ENCODE data around the gene IL12RB2.

IL12RB2 gene

GRCh38 chr1:67347688-67348472 lies 40.2 kb downstream of the IL12RB2 start:
- peaks cover 3% of the 10 kb centered on the region; the same call in 1 of the 2 replicates for H3K4me1 ChIP-seq (ENCODE audit: insufficient read depth, low read length)
- H3K9me3 ChIP-seq (ENCODE audit: control insufficient read depth, insufficient read depth, low read length), result no peaks in the 10 kb centered on the region
- H3K9ac ChIP-seq (ENCODE audit: low read depth, low read length), result peak overlapping the region; percentile 26; the same call in 1 of the 2 replicates
- no peaks in the 10 kb centered on the region for H3K36me3 ChIP-seq (ENCODE audit: insufficient read depth, low read length)

DNA sequence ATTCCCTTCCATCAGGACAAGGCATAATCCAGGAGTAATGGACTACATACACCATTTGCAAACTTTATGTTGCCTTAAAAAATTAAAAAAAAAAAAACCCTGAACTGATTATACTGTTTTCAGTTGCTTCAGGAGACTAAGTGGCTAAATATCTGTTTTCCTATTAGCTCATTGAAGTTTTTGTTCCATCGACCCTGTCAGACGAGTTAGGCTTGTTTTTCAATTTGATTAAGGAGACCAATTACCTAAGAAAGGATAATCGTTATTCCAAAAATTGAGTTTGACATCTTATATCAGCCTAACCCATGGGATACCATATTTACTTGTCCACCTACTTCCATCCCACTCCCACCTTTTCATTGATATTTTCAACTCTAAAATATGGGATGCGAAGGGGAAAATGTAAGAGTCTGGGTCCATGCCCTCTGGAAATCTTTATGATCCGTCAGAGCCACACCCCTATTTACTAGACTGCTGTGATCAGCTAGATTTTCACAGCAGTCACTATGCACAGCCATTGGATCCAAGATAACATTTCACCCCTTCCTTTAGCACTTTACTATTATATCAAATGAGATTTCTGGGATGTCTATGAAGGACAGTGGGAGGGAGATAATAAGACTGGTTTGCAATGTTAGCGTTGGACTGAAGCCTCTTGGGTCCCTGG lies 41.0 kb downstream of the IL12RB2 start:
- no peaks in the 10 kb centered on the region for H3K9me3 ChIP-seq (ENCODE audit: control insufficient read depth, insufficient read depth, low read length)
- H3K4me1 ChIP-seq (ENCODE audit: insufficient read depth, low read length), result peaks cover 3% of the 10 kb centered on the region; the same call in 1 of the 2 replicates
- no peaks in the 10 kb centered on the region for H3K36me3 ChIP-seq (ENCODE audit: insufficient read depth, low read length)
- no peak overlapping the region for H3K9ac ChIP-seq (ENCODE audit: low read depth, low read length)

DNA sequence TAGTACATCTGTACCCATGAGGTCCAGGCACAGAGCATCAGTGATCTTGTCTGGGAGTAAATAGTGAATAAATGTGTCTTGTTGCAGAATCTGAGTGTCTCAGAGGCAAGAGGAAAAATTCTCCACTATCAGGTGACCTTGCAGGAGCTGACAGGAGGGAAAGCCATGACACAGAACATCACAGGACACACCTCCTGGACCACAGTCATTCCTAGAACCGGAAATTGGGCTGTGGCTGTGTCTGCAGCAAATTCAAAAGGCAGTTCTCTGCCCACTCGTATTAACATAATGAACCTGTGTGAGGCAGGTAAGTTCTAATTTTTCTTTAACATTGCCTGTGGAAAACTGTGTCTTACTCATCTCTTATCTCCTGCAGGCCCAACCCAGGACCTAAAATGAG lies 43.1 kb downstream of the IL12RB2 start:
- no peaks in the 10 kb centered on the region for H3K36me3 ChIP-seq (ENCODE audit: insufficient read depth, low read length)
- no peak overlapping the region for H3K9ac ChIP-seq (ENCODE audit: low read depth, low read length)
- peaks cover 3% of the 10 kb centered on the region; the same call in 1 of the 2 replicates for H3K4me1 ChIP-seq (ENCODE audit: insufficient read depth, low read length)
- no peaks in the 10 kb centered on the region for H3K9me3 ChIP-seq (ENCODE audit: control insufficient read depth, insufficient read depth, low read length)

DNA sequence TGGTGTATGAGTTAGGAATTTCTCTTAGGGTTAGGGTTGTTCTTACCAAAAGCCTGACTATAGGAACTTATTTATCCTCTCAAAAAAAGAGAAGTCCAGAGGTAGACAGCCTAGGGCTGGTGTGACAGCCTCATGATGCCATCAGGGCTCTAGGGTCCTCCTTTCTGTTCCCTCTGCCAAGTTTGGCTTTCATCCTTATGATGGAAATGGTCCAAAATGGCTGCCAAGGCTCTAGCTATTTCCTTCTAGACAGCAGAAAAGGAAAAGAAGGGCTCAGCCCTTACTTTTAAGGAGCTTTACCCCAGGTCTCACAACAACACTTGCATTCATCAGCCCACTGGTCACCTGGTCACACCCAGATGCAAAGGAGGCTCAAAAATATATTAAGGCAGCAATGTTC lies 44.5 kb downstream of the IL12RB2 start:
- Histone ChIP-seq H3K36me3 (ENCODE audit: insufficient read depth, low read length) (no peaks in the 10 kb centered on the region), H3K9ac (ENCODE audit: low read depth, low read length) (no peak overlapping the region), H3K4me1 (ENCODE audit: insufficient read depth, low read length) (peaks cover 3% of the 10 kb centered on the region; the same call in 1 of the 2 replicates), H3K9me3 (ENCODE audit: control insufficient read depth, insufficient read depth, low read length) (no peaks in the 10 kb centered on the region)

DNA sequence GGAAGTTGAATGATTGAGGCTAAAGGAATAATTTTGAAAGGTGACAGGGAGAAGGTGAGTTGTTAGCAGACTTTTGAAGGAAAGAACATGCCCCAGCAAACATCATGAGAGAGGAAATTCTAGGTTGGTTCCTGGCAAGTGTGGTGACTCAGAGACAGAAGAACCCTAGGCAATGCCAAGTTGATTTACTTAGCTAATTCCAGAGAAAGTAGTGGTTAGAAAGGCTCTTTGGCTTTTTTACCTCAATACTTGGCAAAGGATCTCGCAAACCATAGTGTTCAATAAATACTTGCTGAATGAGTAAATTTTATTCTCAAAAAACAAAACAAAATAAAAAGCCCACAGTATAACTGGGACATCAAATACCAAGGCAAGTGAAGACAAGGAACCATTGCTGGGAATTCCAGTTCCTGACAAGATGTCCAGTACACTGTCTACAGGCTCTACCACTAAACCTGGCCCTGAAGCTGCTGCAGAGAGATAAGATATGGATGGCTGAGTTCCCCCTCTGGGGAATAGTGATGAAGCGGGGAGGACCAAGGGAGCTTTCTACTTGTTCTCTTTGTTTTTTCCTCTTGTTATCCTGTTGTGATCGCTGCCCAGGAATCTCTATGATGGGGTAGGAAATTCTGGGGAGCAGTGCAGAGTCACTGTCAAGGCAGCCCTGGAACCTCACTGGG lies 48.2 kb downstream of the IL12RB2 start:
- Histone ChIP-seq H3K36me3 (ENCODE audit: insufficient read depth, low read length) (no peaks in the 10 kb centered on the region), H3K9ac (ENCODE audit: low read depth, low read length) (no peak overlapping the region), H3K4me1 (ENCODE audit: insufficient read depth, low read length) (no peaks in the 10 kb centered on the region), H3K9me3 (ENCODE audit: control insufficient read depth, insufficient read depth, low read length) (no peaks in the 10 kb centered on the region)

DNA sequence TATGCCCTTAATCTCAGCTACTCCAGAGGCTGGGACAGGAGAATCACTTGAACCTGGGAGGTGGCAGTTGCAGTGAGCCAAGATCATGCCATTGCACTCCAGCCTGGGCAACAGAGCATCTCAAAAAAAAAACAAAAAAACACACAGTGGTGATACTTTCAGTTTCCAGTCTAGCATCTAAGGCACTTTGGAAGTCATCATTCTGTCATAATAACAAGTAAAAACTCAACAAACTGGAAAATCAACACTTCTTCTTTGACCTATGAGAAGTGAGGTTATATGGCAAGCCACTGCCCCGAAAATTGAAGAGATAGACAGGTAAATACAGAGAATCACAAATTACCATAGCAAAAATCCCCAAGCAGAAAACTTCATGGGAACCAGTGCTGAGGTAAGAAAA lies 51.9 kb downstream of the IL12RB2 start:
- Histone ChIP-seq H3K9me3 (ENCODE audit: control insufficient read depth, insufficient read depth, low read length) (no peaks in the 10 kb centered on the region), H3K9ac (ENCODE audit: low read depth, low read length) (no peak overlapping the region), H3K36me3 (ENCODE audit: insufficient read depth, low read length) (no peaks in the 10 kb centered on the region), H3K4me1 (ENCODE audit: insufficient read depth, low read length) (no peaks in the 10 kb centered on the region)

GRCh38 chr1:67361641-67362040 lies 54.0 kb downstream of the IL12RB2 start:
- Histone ChIP-seq H3K36me3 (ENCODE audit: insufficient read depth, low read length) (no peaks in the 10 kb centered on the region), H3K4me1 (ENCODE audit: insufficient read depth, low read length) (no peaks in the 10 kb centered on the region), H3K9ac (ENCODE audit: low read depth, low read length) (no peak overlapping the region), H3K9me3 (ENCODE audit: control insufficient read depth, insufficient read depth, low read length) (no peaks in the 10 kb centered on the region)

DNA sequence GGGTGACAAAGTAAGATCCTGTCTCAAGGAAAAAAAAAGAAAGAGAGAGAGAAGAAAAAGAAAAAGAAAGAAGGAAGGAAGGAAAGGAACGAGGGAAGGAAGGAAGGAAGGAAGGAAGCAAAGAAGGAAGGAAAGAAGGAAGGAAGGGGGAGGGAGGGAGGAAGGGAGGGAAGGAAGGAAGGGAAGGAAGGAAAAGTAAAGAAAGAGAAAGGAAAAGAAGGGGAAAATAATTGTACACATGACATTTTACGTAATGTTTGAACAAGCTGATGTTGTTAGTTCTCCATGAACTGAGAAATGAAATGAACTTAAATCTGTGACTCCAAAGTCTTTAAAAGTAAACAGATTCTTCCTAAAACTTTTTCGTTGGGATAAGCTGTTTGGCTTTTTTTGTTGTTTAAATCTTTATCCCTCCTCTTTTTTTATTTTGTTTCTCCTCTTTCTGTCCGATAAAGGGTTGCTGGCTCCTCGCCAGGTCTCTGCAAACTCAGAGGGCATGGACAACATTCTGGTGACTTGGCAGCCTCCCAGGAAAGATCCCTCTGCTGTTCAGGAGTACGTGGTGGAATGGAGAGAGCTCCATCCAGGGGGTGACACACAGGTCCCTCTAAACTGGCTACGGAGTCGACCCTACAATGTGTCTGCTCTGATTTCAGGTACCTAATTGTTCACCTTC lies 59.8 kb downstream of the IL12RB2 start:
- Histone ChIP-seq H3K36me3 (ENCODE audit: insufficient read depth, low read length) (no peaks in the 10 kb centered on the region), H3K4me1 (ENCODE audit: insufficient read depth, low read length) (peaks cover 10% of the 10 kb centered on the region; the same call in 1 of the 2 replicates), H3K9ac (ENCODE audit: low read depth, low read length) (no peak overlapping the region), H3K9me3 (ENCODE audit: control insufficient read depth, insufficient read depth, low read length) (no peaks in the 10 kb centered on the region)

DNA sequence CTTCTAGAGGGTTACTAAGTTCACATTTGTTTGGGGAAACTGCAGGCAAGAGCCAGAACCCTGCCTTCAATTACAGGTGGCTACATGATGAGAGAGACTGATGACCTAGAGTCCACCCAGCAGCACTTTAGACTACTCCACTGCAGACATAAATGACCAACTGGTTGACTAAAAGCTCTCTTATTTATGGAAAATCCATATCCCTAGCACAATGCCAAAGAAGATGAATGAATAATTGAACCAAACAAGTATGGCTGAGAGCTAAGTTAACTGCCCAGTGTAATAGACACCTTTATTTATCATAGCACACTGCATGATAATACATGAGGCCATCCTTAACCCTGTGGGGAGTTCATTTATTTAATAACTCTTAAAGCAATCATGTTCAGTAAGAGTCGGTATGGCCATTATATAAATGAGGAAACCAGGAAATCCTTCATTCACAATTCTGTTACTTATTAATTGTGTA lies 60.4 kb downstream of the IL12RB2 start:
- H3K9ac ChIP-seq (ENCODE audit: low read depth, low read length), result no peak overlapping the region
- no peaks in the 10 kb centered on the region for H3K9me3 ChIP-seq (ENCODE audit: control insufficient read depth, insufficient read depth, low read length)
- H3K36me3 ChIP-seq (ENCODE audit: insufficient read depth, low read length), result no peaks in the 10 kb centered on the region
- H3K4me1 ChIP-seq (ENCODE audit: insufficient read depth, low read length), result peaks cover 10% of the 10 kb centered on the region; the same call in 1 of the 2 replicates

DNA sequence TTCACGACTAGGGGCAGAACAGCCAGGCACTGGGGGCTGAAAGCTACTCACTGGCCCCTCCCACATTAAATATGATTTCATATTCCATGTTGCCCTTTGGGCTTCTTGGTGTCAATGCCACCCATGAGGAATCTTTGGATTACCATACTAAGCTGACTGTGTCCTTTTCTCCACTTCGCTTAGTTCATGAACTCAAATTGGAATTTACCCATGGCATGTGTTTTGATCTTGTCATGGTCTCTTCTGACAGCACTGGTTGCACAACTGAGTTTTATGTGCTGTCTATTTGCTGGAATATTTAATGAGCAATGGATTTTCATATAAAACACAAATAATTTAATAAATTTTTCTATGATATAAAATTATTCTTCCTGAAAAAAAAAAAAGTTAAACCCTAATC lies 63.4 kb downstream of the IL12RB2 start:
- Histone ChIP-seq H3K9me3 (ENCODE audit: control insufficient read depth, insufficient read depth, low read length) (no peaks in the 10 kb centered on the region), H3K4me1 (ENCODE audit: insufficient read depth, low read length) (peaks cover 10% of the 10 kb centered on the region; the same call in 1 of the 2 replicates), H3K9ac (ENCODE audit: low read depth, low read length) (no peak overlapping the region), H3K36me3 (ENCODE audit: insufficient read depth, low read length) (no peaks in the 10 kb centered on the region)

- H3K9ac ChIP-seq (ENCODE audit: low read depth, low read length), result no peak overlapping the region
- H3K4me1 ChIP-seq (ENCODE audit: insufficient read depth, low read length), result peaks cover 10% of the 10 kb centered on the region; the same call in 1 of the 2 replicates
- H3K9me3 ChIP-seq (ENCODE audit: control insufficient read depth, insufficient read depth, low read length), result no peaks in the 10 kb centered on the region
- H3K36me3 ChIP-seq (ENCODE audit: insufficient read depth, low read length), result no peaks in the 10 kb centered on the region
These were observed 64.0 kb downstream of the IL12RB2 start for GRCh38 chr1:67371681-67372080.

- Histone ChIP-seq H3K36me3 (ENCODE audit: insufficient read depth, low read length) (no peaks in the 10 kb centered on the region), H3K9ac (ENCODE audit: low read depth, low read length) (no peak overlapping the region), H3K4me1 (ENCODE audit: insufficient read depth, low read length) (peaks cover 14% of the 10 kb centered on the region), H3K9me3 (ENCODE audit: control insufficient read depth, insufficient read depth, low read length) (no peaks in the 10 kb centered on the region)
These were observed 64.5 kb downstream of the IL12RB2 start for GRCh38 chr1:67372136-67372535.

- no peaks in the 10 kb centered on the region for H3K9me3 ChIP-seq (ENCODE audit: control insufficient read depth, insufficient read depth, low read length)
- H3K9ac ChIP-seq (ENCODE audit: low read depth, low read length), result no peak overlapping the region
- peaks cover 17% of the 10 kb centered on the region for H3K4me1 ChIP-seq (ENCODE audit: insufficient read depth, low read length)
- no peaks in the 10 kb centered on the region for H3K36me3 ChIP-seq (ENCODE audit: insufficient read depth, low read length)
These were observed 65.2 kb downstream of the IL12RB2 start for GRCh38 chr1:67372898-67373297.

DNA sequence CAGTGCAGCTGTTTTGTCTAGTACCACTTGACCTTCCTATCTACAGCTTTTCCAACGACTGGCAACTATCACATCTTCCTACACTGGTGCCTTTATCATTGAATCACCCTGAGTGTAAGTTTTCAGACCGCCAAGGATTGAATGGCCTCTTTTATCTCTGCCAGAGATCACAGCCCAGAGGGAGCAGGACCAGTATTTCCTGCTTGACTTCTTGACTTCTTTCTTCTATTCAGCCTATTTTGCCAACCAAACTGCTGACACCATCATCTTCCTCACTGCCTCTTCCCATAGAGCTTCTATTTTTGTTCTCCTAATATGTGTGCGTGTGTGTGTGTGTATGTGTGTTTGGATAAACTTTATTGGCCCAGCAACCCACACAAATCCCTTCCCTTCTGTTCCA lies 68.7 kb downstream of the IL12RB2 start:
- Histone ChIP-seq H3K4me1 (ENCODE audit: insufficient read depth, low read length) (peaks cover 17% of the 10 kb centered on the region), H3K36me3 (ENCODE audit: insufficient read depth, low read length) (no peaks in the 10 kb centered on the region; the same call in 1 of the 2 replicates), H3K9ac (ENCODE audit: low read depth, low read length) (no peak overlapping the region), H3K9me3 (ENCODE audit: control insufficient read depth, insufficient read depth, low read length) (no peaks in the 10 kb centered on the region)
